Posterior vena cava (tissue), 2 donors: ENCODE data around the gene CLEC11A. TPM values are rescaled to one million over a fixed set of nuclear protein-coding genes. Genes with fewer than 3 reads are reported as not detected.

Source experiments
- DNase-seq: peaks from one replicate; pipeline ENCODE4 v3.0.0-alpha.2; 2020; ENCODE audit warnings: low spot score
- intact Hi-C, 2 donors: fragments of 100-400 bp; cut with DNase I; formaldehyde crosslinking; loops; one replicate each; pipeline versions ENCODE4 v1.14.1 to v1.14.2; 2022 to 2023
- total RNA-seq, 2 donors: library from RNA; stranded (reverse); fragmentation: NEBNext Ultra II Directional; extraction: Animal tissue kit (Norgen Biotek cat#: 25700); gene quantifications; one replicate each; pipeline ENCODE4 v1.2.1, GENCODE V29; 2021
- donor health status: DM: yes; HTN: yes; CAD: no.
- donor health status: DM: yes; HTN: yes; CAD: no.

The CLEC11A gene
- total RNA-seq, 2 donors from 2014 or later: 8.5 to 12.5 TPM

- DNase-seq: no peak
- intact Hi-C loops: no loop called here
Measured at GRCh38 chr19:50702871-50703829, 20.0 kb upstream of the CLEC11A start.

GRCh38 chr19:50703915-50704796 is 19.0 kb upstream of the CLEC11A start:
- no peak for DNase-seq
- intact Hi-C loops: no loop called here

- intact Hi-C loops: no loop called here
- DNase-seq: no peak
Measured at GRCh38 chr19:50705422-50706019, 17.6 kb upstream of the CLEC11A start.

GRCh38 chr19:50706387-50706786 is 16.8 kb upstream of the CLEC11A start:
- no peak for DNase-seq
- intact Hi-C loops: no loop called here

- intact Hi-C loops: no loop called here
Measured at GRCh38 chr19:50708179-50708879, 14.8 kb upstream of the CLEC11A start.

GRCh38 chr19:50710094-50710493 is 13.1 kb upstream of the CLEC11A start:
- intact Hi-C loops: no loop called here

More at GRCh38 chr19:50708179-50708879, 14.8 kb upstream of the CLEC11A start:
- DNase-seq: no peak

GRCh38 chr19:50710612-50711011 is 12.6 kb upstream of the CLEC11A start:
- no peak for DNase-seq
- intact Hi-C loops: no loop called here

More at GRCh38 chr19:50710094-50710493, 13.1 kb upstream of the CLEC11A start:
- no peak for DNase-seq

GRCh38 chr19:50711196-50711595 is 12.0 kb upstream of the CLEC11A start:
- intact Hi-C loops: no loop called here
- no peak for DNase-seq

GRCh38 chr19:50711805-50712204 is 11.4 kb upstream of the CLEC11A start:
- intact Hi-C loops: loop anchor here in 1 of 2 donors (1.0 kb wide), 1 partner anchor 26 kb away; no protein-coding TSS in a partner anchor
- DNase-seq: no peak

GRCh38 chr19:50712833-50713232 is 10.3 kb upstream of the CLEC11A start:
- DNase-seq: no peak
- intact Hi-C loops: loop anchor here in 1 of 2 donors (1.0 kb wide), 1 partner anchor 27 kb away; no protein-coding TSS in a partner anchor

- intact Hi-C loops: no loop called here
- no peak for DNase-seq
Measured at GRCh38 chr19:50713556-50714236, 9.5 kb upstream of the CLEC11A start.

- intact Hi-C loops: no loop called here
Measured at GRCh38 chr19:50716178-50717025, 6.8 kb upstream of the CLEC11A start.

GRCh38 chr19:50717026-50717723 is 6.0 kb upstream of the CLEC11A start:
- DNase-seq: no peak
- intact Hi-C loops: no loop called here

More at GRCh38 chr19:50716178-50717025, 6.8 kb upstream of the CLEC11A start:
- DNase-seq: no peak

- DNase-seq: no peak
- intact Hi-C loops: no loop called here
Measured at GRCh38 chr19:50717891-50718254, 5.3 kb upstream of the CLEC11A start.

- intact Hi-C loops: no loop called here
- no peak for DNase-seq
Measured at GRCh38 chr19:50718255-50719118, 4.7 kb upstream of the CLEC11A start.

GRCh38 chr19:50719119-50719435 is 4.1 kb upstream of the CLEC11A start:
- intact Hi-C loops: no loop called here

More at GRCh38 chr19:50719119-50719435, 4.1 kb upstream of the CLEC11A start:
- no peak for DNase-seq
